Body of pancreas (tissue), 4 donors: ENCODE results near the gene PIK3R5.

Source experiments
- POLR2A ChIP-seq, 3 donors: fragments of 450-650 bp; IDR thresholded peaks; one replicate each; pipeline ENCODE4 v1.6.1; 2016; ENCODE audit warnings: antibody characterized with exemption in 3 of 3, mild to moderate bottlenecking in 2 of 3
- TF ChIP-seq, protein P1 (sequence below), 7 experiments: fragments of 450-650 bp in 4 of 7; fragments of 200-600 bp in 3 of 7; sonication (generic) in 3 of 7; IDR thresholded peaks; one replicate each; pipeline ENCODE4 v1.5.1; 2016 to 2019; ENCODE audit warnings: antibody characterized with exemption in 7 of 7

DNA sequence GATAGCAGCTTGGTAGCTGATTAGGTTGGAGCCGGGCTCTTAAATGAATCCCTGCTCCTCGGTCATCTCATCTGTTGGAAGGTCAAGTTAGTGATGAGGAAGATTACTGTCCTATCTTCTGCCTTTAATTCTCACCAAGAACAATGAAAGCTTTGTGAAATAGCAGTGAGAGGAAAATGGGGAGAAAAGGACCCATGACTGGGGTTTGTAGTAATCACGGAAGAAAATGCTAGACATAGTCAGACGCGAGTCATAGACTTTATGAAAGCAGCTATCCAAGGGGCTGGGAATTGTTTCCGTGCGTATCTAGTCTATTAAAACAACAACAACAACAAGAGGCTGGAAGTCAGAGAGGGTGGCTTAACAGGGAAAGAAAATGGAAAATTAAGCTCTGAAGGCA lies 18.3 kb downstream of the PIK3R5 start:
- TF ChIP-seq, protein P1, sequence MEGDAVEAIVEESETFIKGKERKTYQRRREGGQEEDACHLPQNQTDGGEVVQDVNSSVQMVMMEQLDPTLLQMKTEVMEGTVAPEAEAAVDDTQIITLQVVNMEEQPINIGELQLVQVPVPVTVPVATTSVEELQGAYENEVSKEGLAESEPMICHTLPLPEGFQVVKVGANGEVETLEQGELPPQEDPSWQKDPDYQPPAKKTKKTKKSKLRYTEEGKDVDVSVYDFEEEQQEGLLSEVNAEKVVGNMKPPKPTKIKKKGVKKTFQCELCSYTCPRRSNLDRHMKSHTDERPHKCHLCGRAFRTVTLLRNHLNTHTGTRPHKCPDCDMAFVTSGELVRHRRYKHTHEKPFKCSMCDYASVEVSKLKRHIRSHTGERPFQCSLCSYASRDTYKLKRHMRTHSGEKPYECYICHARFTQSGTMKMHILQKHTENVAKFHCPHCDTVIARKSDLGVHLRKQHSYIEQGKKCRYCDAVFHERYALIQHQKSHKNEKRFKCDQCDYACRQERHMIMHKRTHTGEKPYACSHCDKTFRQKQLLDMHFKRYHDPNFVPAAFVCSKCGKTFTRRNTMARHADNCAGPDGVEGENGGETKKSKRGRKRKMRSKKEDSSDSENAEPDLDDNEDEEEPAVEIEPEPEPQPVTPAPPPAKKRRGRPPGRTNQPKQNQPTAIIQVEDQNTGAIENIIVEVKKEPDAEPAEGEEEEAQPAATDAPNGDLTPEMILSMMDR (IDR thresholded peaks at IDR 0.05), result no peak
- TF ChIP-seq POLR2A (IDR thresholded peaks at IDR 0.05), result no peak
